ENCODE data around the gene MAGIX.

The MAGIX gene

DNA sequence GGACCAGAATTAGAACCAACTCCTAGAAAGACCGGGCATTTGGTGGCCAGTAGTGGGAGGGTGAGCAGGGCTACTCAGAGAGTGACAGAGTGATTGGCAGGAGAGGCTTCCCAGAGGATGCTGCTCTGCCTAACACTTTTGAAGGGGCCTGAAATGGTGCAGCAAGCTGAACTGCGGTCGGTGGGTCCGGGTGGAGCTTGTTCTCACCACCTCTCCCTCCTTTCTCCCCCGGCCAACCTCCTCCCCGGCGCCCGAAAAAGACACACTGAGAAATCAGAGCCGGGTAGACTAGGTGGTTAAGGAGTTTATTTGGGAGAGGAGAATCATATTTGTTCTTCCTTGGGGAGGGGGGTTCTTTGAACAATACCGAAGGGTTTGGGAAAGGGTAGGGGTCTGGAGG, 25.0 kb downstream of the MAGIX start:
- no peak for FAIRE-seq
- DNase-seq (ENCODE audit: insufficient read length, low spot score), result no peak
- TF ChIP-seq, protein P1, sequence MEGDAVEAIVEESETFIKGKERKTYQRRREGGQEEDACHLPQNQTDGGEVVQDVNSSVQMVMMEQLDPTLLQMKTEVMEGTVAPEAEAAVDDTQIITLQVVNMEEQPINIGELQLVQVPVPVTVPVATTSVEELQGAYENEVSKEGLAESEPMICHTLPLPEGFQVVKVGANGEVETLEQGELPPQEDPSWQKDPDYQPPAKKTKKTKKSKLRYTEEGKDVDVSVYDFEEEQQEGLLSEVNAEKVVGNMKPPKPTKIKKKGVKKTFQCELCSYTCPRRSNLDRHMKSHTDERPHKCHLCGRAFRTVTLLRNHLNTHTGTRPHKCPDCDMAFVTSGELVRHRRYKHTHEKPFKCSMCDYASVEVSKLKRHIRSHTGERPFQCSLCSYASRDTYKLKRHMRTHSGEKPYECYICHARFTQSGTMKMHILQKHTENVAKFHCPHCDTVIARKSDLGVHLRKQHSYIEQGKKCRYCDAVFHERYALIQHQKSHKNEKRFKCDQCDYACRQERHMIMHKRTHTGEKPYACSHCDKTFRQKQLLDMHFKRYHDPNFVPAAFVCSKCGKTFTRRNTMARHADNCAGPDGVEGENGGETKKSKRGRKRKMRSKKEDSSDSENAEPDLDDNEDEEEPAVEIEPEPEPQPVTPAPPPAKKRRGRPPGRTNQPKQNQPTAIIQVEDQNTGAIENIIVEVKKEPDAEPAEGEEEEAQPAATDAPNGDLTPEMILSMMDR (IDR thresholded peaks at IDR 0.05; ENCODE audit: insufficient read depth, missing control alignments), result no peak

DNA sequence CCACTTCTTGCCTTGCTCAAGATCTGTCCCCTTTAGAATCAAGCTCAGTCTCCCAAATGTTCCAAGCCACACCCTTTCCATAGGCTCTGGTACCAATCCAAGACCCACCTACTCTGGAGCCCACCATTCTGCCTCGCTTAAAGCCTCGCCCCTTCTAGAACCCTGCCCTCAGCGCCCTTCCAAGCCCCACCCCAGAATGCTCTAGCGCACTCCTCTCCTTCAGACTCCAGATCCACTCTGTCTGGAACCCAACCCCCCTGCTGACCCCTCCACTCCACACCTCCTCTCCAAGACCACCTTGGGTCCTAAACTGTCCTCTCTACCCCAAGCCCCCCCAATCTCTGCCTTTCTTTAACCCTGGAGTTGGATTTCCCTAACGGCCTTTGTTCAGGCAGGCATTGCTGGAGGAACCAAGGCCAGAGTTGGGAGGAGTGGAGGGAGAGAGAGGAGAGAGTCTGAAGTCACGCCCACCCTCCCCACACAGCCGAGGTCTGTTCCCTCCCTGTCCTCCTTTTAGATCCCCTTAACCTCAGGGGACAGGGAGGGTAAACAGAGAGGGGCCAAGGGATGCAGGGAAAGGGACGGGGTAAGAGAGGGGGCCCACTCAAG, 26.0 kb downstream of the MAGIX start:
- TF ChIP-seq, protein P1 (IDR thresholded peaks at IDR 0.05; ENCODE audit: insufficient read depth, missing control alignments), result no peak
- FAIRE-seq (no peak), DNase-seq (ENCODE audit: insufficient read length, low spot score) (no peak)

DNA sequence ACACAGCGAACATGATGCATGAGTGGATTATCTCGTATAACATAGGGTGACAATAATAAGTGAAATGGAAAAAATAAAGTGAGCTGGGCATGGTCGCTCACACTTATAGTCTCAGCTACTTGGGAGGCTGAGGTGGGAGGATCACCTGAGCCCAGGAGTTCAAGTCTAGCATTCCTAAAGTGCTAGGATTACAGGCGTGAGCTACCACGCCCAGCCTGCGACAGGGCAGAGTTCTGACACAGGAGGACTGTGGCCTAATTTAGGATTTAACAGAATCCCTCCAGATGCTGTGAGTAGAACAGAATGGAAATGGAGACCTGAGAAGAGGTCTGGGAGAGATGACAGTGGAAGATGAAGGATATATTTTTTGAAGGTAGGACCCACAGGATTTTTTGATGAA, 27.0 kb downstream of the MAGIX start:
- DNase-seq (ENCODE audit: insufficient read length, low spot score) (no peak), FAIRE-seq (no peak)
- TF ChIP-seq, protein P1 (IDR thresholded peaks at IDR 0.05; ENCODE audit: insufficient read depth, missing control alignments), result no peak

DNA sequence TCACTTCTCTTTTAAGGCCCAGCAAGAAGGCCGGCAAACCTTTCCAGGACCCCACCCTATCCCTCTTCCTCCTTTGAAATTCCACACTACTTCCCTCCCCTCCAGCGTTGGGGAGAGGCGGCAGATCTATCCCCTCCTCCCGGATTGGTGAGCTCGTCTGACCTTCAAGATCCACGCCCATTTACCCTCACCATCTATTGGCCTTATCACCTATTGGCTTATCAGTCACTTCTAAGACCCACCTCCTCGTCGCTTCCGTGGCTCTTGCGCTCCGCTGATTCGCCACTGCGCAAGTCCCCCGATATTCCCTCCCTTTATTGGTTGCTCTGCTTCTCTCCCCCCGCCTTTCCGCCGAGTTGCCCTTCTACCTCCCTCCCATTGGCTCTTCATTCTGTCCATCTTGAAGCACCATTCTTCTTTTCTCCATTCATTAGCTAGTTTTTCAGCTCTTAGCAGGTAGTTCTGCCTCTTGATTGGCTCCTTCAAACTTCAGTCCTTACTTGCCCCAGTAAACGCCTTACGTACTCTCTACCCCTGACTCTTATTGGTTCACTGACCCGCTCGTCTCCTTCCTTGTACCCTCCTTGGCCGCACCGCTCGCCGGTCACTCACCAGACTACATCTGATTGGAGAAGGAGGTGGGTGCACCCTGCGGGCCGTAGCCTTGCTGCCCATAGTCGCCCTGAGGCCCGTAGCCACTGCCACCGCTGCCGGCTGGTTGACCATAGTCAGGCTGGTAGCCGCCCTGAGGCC, 28.4 kb downstream of the MAGIX start:
- TF ChIP-seq, protein P1 (IDR thresholded peaks at IDR 0.05; ENCODE audit: insufficient read depth, missing control alignments), result no peak
- no peak for DNase-seq (ENCODE audit: insufficient read length, low spot score)
- FAIRE-seq, result no peak

DNA sequence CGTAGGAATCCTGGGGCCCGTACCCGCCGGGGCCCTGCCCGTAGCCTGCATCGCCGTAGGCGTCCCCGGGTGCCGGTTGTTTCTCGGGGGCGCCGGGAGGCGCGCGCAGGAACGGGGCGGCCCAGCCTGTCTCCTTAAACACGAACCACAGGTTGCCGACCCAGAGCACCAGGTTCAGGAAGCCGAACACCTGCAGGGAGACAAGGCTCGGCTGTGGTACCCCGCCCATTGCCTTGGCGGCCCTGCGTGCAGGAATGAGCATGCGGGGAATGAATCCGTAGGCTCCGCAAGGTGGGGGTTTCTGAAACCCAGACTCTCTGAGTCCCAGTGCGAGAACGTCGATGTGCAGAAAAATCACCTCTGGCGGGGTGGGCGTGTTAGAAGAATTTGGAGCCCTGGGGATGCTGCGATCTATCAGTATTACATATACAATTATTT, 29.0 kb downstream of the MAGIX start:
- FAIRE-seq, result no peak
- DNase-seq (ENCODE audit: insufficient read length, low spot score), result no peak
- TF ChIP-seq, protein P1 (IDR thresholded peaks at IDR 0.05; ENCODE audit: insufficient read depth, missing control alignments), result no peak

DNA sequence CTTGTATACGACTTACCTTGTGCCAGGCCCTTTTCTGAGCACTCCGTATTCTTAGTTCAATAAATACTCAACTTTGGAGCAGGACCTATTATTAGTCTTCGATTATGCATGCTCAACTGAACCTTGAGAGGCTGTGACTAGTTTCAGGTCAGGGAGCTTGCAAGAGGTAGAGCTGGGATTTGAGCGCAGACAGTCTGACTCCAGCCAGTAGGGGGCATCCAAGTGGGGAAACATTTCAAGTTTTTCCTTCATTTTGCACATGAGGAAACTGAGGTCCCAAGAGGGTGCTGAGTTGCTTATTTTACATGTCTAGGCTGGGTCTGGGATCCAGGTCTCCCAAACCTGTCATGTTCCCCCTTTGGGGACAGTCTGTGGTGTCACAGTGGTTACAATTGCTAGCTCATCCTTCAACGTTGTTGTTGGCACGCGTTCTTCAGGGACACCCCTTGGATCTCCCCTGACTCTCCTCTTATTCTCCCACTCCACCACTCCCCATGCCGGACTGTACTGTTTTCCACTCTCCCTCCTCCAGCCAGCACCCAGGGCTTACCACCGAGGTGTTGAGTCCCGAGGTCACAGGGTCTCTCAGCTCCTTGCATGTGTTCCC, 30.3 kb downstream of the MAGIX start:
- FAIRE-seq (no peak), DNase-seq (ENCODE audit: insufficient read length, low spot score) (no peak)
- TF ChIP-seq, protein P1 (IDR thresholded peaks at IDR 0.05; ENCODE audit: insufficient read depth, missing control alignments), result peak; percentile 37

DNA sequence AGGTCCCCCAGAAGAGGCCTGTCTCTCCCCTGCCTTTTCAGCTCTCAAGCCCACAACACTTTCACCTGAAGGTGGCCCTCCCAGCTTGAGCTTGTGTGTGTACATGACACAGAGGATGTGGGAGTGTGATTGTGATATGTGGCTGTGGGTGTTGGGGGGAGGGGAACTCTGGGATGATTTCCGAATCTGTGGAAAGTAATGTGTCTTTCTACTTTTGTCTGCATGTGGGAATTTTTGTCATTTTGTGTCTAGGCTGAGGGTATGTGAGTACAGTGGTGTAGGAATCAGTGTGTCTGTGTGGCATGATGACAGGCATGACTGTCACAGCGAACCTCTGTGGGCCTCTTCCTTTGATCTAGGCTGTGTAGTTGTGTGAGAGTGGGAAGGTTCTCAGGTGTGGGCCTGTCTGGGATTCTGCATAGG, 31.0 kb downstream of the MAGIX start:
- no peak for FAIRE-seq
- TF ChIP-seq, protein P1 (IDR thresholded peaks at IDR 0.05; ENCODE audit: insufficient read depth, missing control alignments), result no peak

More for the DNA sequence above, 31.0 kb downstream of the MAGIX start:
- DNase-seq (ENCODE audit: insufficient read length, low spot score), result no peak

Data from D721Med (cell line).